SK-N-MC (cell line): ENCODE data around the gene CLPSL1.
"Not testable (repeated sequence)": the region's sequence is repeated elsewhere in the genome, so short reads cannot be mapped to it uniquely, and the experiment has no call there.

Source experiments
- EZH2 ChIP-seq: fragments of 200-600 bp; sonication (generic); IDR thresholded peaks from one replicate; pipeline ENCODE4 v1.6.1; 2017; ENCODE audit warnings: antibody characterized with exemption
- POLR2AphosphoS5 ChIP-seq: IDR thresholded peaks from 2 replicates; pipeline ENCODE4 v1.6.1; 2012; ENCODE audit warnings: mild to moderate bottlenecking, low read depth, low read length, borderline replicate concordance

DNA sequence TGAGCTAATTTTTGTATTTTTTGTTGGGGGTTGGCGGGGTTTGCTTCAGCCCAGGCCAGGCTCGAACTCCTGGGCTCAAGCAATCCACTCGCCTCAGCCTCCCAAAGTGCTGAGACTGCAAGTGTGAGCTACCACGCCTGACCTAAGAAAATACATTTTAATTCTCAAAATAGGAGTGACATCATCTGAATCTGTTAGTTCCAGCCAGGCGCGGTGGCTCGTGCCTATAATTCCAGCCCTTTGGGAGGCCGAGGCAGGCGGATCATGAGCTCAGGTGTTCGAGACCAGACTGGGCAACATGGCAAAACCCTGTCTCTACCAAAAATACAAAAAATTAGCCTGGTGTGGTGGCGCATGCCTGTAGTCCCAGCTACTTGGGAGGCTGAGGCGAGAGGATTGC lies 46.5 kb upstream of the CLPSL1 start:
- TF ChIP-seq POLR2AphosphoS5, EZH2: not testable (repeated sequence)
